ENCODE results near the gene SEL1L3.

Gene SEL1L3

GRCh38 chr4:25896776-25897539 lies 34.2 kb upstream of the SEL1L3 start:
- TF ChIP-seq TAF1 (IDR thresholded peaks at IDR 0.05; ENCODE audit: borderline replicate concordance, insufficient read depth, low read length) (no peak), FOXP2 (optimal IDR thresholded peaks at IDR 0.05; ENCODE audit: borderline replicate concordance, extremely low read depth, extremely low read length, insufficient read depth) (no peak), SIN3A (IDR thresholded peaks at IDR 0.05; ENCODE audit: borderline replicate concordance, insufficient read depth, low read length) (no peak), REST (IDR thresholded peaks at IDR 0.05; ENCODE audit: insufficient read depth in 1 of 2, low read depth in 2 of 2, low read length in 2 of 2) (no peak), POLR2AphosphoS5 (IDR thresholded peaks at IDR 0.05; ENCODE audit: low read depth, low read length) (no peak)

- no peak for TF ChIP-seq POLR2AphosphoS5 (IDR thresholded peaks at IDR 0.05; ENCODE audit: low read depth, low read length)
- TF ChIP-seq REST (IDR thresholded peaks at IDR 0.05; ENCODE audit: insufficient read depth in 1 of 2, low read depth in 2 of 2, low read length in 2 of 2), result no peak
- TF ChIP-seq SIN3A (IDR thresholded peaks at IDR 0.05; ENCODE audit: borderline replicate concordance, insufficient read depth, low read length), result no peak
- TF ChIP-seq TAF1 (IDR thresholded peaks at IDR 0.05; ENCODE audit: borderline replicate concordance, insufficient read depth, low read length), result no peak
- TF ChIP-seq FOXP2 (optimal IDR thresholded peaks at IDR 0.05; ENCODE audit: borderline replicate concordance, extremely low read depth, extremely low read length, insufficient read depth), result no peak
Measured at GRCh38 chr4:25892796-25893195, 30.0 kb upstream of the SEL1L3 start.

- TF ChIP-seq REST (IDR thresholded peaks at IDR 0.05; ENCODE audit: insufficient read depth in 1 of 2, low read depth in 2 of 2, low read length in 2 of 2) (no peak), SIN3A (IDR thresholded peaks at IDR 0.05; ENCODE audit: borderline replicate concordance, insufficient read depth, low read length) (no peak), POLR2AphosphoS5 (IDR thresholded peaks at IDR 0.05; ENCODE audit: low read depth, low read length) (no peak), FOXP2 (optimal IDR thresholded peaks at IDR 0.05; ENCODE audit: borderline replicate concordance, extremely low read depth, extremely low read length, insufficient read depth) (no peak), TAF1 (IDR thresholded peaks at IDR 0.05; ENCODE audit: borderline replicate concordance, insufficient read depth, low read length) (no peak)
Measured at GRCh38 chr4:25890571-25891485, 28.0 kb upstream of the SEL1L3 start.

- TF ChIP-seq TAF1 (IDR thresholded peaks at IDR 0.05; ENCODE audit: borderline replicate concordance, insufficient read depth, low read length), result no peak
- TF ChIP-seq FOXP2 (optimal IDR thresholded peaks at IDR 0.05; ENCODE audit: borderline replicate concordance, extremely low read depth, extremely low read length, insufficient read depth), result no peak
- no peak for TF ChIP-seq SIN3A (IDR thresholded peaks at IDR 0.05; ENCODE audit: borderline replicate concordance, insufficient read depth, low read length)
- TF ChIP-seq POLR2AphosphoS5 (IDR thresholded peaks at IDR 0.05; ENCODE audit: low read depth, low read length), result no peak
- no peak for TF ChIP-seq REST (IDR thresholded peaks at IDR 0.05; ENCODE audit: insufficient read depth in 1 of 2, low read depth in 2 of 2, low read length in 2 of 2)
Measured at GRCh38 chr4:25889589-25890503, 27.1 kb upstream of the SEL1L3 start.

Measured in PFSK-1 (cell line).